HEK293 (cell line): ENCODE results near the gene TUBGCP3.

ENCODE experiments used
- CTCF ChIP-seq: fragments of 450-650 bp; formaldehyde crosslinking; IDR thresholded peaks from 2 replicates; pipeline ENCODE4 v1.5.1; 2016; ENCODE audit warnings: missing biosample characterization, missing genetic modification characterization
- TRIM28 ChIP-seq: IDR thresholded peaks from 2 replicates; pipeline ENCODE4 v1.6.1; 2011; ENCODE audit warnings: low read length, control low read depth, borderline replicate concordance
- ZNF530 ChIP-seq: fragments of 450-650 bp; formaldehyde crosslinking; IDR thresholded peaks from 2 replicates; pipeline ENCODE4 v1.5.1; 2016; ENCODE audit warnings: low read depth, missing biosample characterization, missing genetic modification characterization
- ZNF76 ChIP-seq: fragments of 450-650 bp; formaldehyde crosslinking; IDR thresholded peaks from 2 replicates; pipeline ENCODE4; 2016; ENCODE audit warnings: low read depth, missing biosample characterization, missing genetic modification characterization, borderline replicate concordance
- ZNF768 ChIP-seq: fragments of 450-650 bp; formaldehyde crosslinking; IDR thresholded peaks from 2 replicates; pipeline ENCODE4 v1.5.1; 2018; ENCODE audit warnings: missing biosample characterization, mild to moderate bottlenecking, missing genetic modification characterization

- TF ChIP-seq TRIM28 = no peak
- no peak for TF ChIP-seq CTCF (tag by site-specific recombination)
- no peak for TF ChIP-seq ZNF530 (tag by site-specific recombination)
- no peak for TF ChIP-seq ZNF768 (tag by site-specific recombination)
- no peak for TF ChIP-seq ZNF76 (tag by site-specific recombination)
Measured at GRCh38 chr13:112496166-112496565, 91.8 kb downstream of the TUBGCP3 start.
